ENCODE data around the gene DAPK3. TPM values are rescaled to one million over a fixed set of nuclear protein-coding genes. Genes with fewer than 3 reads are reported as not detected.
"Not testable (repeated sequence)": the region's sequence is repeated elsewhere in the genome, so short reads cannot be mapped to it uniquely, and the experiment has no call there.

Gene DAPK3
- total and polyA plus RNA-seq, 2 experiments from 2014 or later: 47.6 to 167 TPM

DNA sequence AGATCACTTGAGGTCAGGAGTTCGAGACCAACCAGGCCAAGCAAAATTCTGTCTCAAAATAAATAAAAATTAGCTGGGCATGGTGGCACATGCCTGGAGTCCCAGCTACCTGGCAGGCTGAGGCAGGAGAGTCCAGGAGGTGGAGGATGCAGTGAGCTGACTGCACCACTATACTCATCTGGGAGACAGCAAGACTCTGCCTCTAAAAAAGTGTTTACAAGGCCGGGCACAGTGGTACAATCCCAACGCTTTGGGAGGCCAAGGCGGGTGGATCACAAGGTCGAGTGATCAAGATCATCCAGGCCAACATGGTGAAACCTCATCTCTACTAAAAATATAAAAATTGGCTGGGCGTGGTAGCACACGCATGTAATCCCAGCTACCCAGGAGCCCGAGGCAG, 4.2 kb upstream of the DAPK3 start:
- in situ Hi-C loops (cut with MboI): no loop called here
- no peaks in the 10 kb centered on the region for H3K4me1 ChIP-seq (ENCODE audit: insufficient read depth)
- H3K36me3 ChIP-seq (ENCODE audit: low read depth): peaks cover 47% of the 10 kb centered on the region
- no peak for TF ChIP-seq EZH2phosphoT487 (IDR thresholded peaks at IDR 0.05; ENCODE audit: insufficient read depth, low read depth)
- TF ChIP-seq EZH2 (IDR thresholded peaks at IDR 0.05; ENCODE audit: insufficient read depth, poor library complexity, severe bottlenecking): no peak
- peaks cover 10% of the 10 kb centered on the region; the same call in 1 of the 2 replicates for H4K20me1 ChIP-seq (ENCODE audit: insufficient read depth)
- no peak overlapping the region for H2AFZ ChIP-seq
- peak overlapping the region; percentile 42 for H3K27ac ChIP-seq
- no peaks in the 10 kb centered on the region for H3K9me3 ChIP-seq (ENCODE audit: low read depth)
- H3K9me2 ChIP-seq (ENCODE audit: insufficient read depth): no peaks in the 10 kb centered on the region
- no peaks in the 10 kb centered on the region for H3K27me3 ChIP-seq (replicated peaks; ENCODE audit: insufficient read depth)
- peaks cover 59% of the 10 kb centered on the region for H3K79me2 ChIP-seq (ENCODE audit: insufficient read depth)
- peaks cover 61% of the 10 kb centered on the region for H3F3A ChIP-seq (ENCODE audit: insufficient read depth)
- H3K4me2 ChIP-seq (ENCODE audit: unreplicated experiment): no peak overlapping the region
- DNase-seq: no peak
- WGBS, 2 experiments (ENCODE audit: low coverage in 1 of 2, low lambda C conversion rate in 2 of 2, missing lambda C conversion rate in 2 of 2): 81% methylated on average over 8 of the region's 8 CpGs
- no peak overlapping the region for H3K4me3 ChIP-seq
- H3K9ac ChIP-seq: no peak overlapping the region

DNA sequence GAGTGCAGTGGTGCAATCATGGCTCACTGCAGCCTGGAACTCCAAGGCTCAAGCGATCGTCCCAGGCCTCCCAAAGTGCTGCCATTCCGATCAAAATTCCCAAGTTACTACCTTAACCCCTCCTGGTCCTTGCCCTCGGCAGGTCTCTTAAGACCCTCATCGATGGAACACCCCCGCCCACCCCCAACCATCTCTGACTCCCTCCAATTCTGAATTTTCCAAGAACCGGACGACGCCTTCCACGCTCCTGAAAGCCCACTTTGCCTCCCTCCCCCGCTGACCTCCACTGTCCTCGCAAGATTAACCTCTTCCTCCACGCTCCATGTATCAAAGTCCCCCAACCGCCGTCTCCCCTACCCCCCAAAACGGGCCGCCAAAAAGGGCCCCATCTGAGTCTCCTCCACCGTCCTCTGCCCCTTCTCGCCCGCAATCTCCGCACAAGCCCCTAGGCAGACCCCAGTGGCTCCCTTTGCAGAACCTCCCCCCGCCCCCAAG, 539 bp downstream of the DAPK3 start:
- peak; percentile 45 for DNase-seq
- peak overlapping the region; percentile 97 for H3K4me3 ChIP-seq
- peak overlapping the region; percentile 100 for H3K4me2 ChIP-seq (ENCODE audit: unreplicated experiment)
- peaks cover 21% of the 10 kb centered on the region for H3K36me3 ChIP-seq (ENCODE audit: low read depth)
- no peak for TF ChIP-seq EZH2 (IDR thresholded peaks at IDR 0.05; ENCODE audit: insufficient read depth, poor library complexity, severe bottlenecking)
- no peak for TF ChIP-seq EZH2phosphoT487 (IDR thresholded peaks at IDR 0.05; ENCODE audit: insufficient read depth, low read depth)
- H2AFZ ChIP-seq: no peak overlapping the region
- H3K4me1 ChIP-seq (ENCODE audit: insufficient read depth): peaks cover 23% of the 10 kb centered on the region
- H4K20me1 ChIP-seq (ENCODE audit: insufficient read depth): peaks cover 4% of the 10 kb centered on the region; the same call in 1 of the 2 replicates
- 1% methylated on average over 7 to 22 of the region's 22 CpGs for WGBS, 2 experiments (ENCODE audit: low coverage in 1 of 2, low lambda C conversion rate in 2 of 2, missing lambda C conversion rate in 2 of 2)
- H3K9ac ChIP-seq: peak overlapping the region; percentile 99
- H3K27me3 ChIP-seq (replicated peaks; ENCODE audit: insufficient read depth): no peaks in the 10 kb centered on the region
- peak overlapping the region; percentile 95 for H3K27ac ChIP-seq
- peaks cover 49% of the 10 kb centered on the region for H3F3A ChIP-seq (ENCODE audit: insufficient read depth)
- no peaks in the 10 kb centered on the region for H3K9me2 ChIP-seq (ENCODE audit: insufficient read depth)
- peaks cover 48% of the 10 kb centered on the region for H3K79me2 ChIP-seq (ENCODE audit: insufficient read depth)
- H3K9me3 ChIP-seq (ENCODE audit: low read depth): no peaks in the 10 kb centered on the region
- in situ Hi-C loops (cut with MboI): no loop called here

DNA sequence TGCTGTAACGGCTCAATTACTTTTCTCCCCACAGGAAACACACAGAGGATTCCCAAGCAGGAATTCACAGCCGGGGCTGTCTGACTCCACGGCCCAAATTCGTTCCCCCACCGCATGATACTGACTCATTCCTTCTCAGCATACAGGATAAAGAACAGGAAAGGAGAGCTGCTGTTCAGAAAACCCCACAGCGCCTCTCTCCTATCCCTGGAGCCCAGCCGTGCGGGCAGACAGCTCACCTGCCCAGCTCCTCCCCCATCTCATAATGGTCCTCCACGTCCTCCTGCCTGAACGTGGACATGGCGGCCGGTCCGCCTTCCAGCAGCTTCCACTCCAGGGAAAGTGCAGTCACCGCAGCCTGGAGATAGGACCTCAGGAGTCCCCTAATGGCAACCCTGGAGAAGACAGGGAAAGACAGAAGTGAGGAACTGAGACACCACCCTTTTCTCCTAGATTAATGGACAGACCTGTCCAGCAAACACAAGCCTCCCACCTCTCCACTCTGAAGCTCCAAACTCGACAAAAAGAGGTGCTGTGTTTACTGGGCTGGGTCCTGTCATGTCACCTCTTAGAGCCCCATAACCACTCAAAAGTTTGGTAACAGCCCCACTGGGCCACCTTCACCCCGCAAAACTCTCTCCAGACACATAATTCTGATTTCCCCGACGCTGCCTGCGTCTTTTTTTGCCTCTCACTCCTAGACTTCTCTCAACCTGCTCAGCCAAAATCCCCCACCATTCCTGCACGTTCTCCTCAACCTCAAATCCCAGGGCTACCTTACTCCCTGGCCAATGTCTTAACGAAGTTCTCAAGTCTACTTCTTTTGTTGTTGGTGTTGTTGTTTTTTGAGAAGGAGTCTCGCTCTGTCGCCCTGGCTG, 1.2 kb downstream of the DAPK3 start:
- peak; percentile 92 for DNase-seq
- no peaks in the 10 kb centered on the region for H3K9me2 ChIP-seq (ENCODE audit: insufficient read depth)
- TF ChIP-seq EZH2 (IDR thresholded peaks at IDR 0.05; ENCODE audit: insufficient read depth, poor library complexity, severe bottlenecking) (no peak), EZH2phosphoT487 (IDR thresholded peaks at IDR 0.05; ENCODE audit: insufficient read depth, low read depth) (no peak)
- no peaks in the 10 kb centered on the region; the same call in 1 of the 2 replicates for H4K20me1 ChIP-seq (ENCODE audit: insufficient read depth)
- no peaks in the 10 kb centered on the region for H3K27me3 ChIP-seq (replicated peaks; ENCODE audit: insufficient read depth)
- no peak overlapping the region for H2AFZ ChIP-seq
- peak overlapping the region; percentile 99 for H3K9ac ChIP-seq
- peaks cover 44% of the 10 kb centered on the region for H3F3A ChIP-seq (ENCODE audit: insufficient read depth)
- no peaks in the 10 kb centered on the region for H3K9me3 ChIP-seq (ENCODE audit: low read depth)
- 2 to 4% methylated on average over 23 of the region's 23 CpGs for WGBS, 2 experiments (ENCODE audit: low coverage in 1 of 2, low lambda C conversion rate in 2 of 2, missing lambda C conversion rate in 2 of 2)
- H3K27ac ChIP-seq: peak overlapping the region; percentile 95
- H3K4me3 ChIP-seq: peak overlapping the region; percentile 97
- peaks cover 50% of the 10 kb centered on the region for H3K79me2 ChIP-seq (ENCODE audit: insufficient read depth)
- peaks cover 16% of the 10 kb centered on the region; the same call in 1 of the 2 replicates for H3K36me3 ChIP-seq (ENCODE audit: low read depth)
- H3K4me1 ChIP-seq (ENCODE audit: insufficient read depth): peaks cover 23% of the 10 kb centered on the region
- H3K4me2 ChIP-seq (ENCODE audit: unreplicated experiment): peak overlapping the region; percentile 100
- in situ Hi-C loops (cut with MboI): no loop called here

- no peaks in the 10 kb centered on the region for H3K9me2 ChIP-seq (ENCODE audit: insufficient read depth)
- TF ChIP-seq EZH2phosphoT487 (IDR thresholded peaks at IDR 0.05; ENCODE audit: insufficient read depth, low read depth): no peak
- no peak for TF ChIP-seq EZH2 (IDR thresholded peaks at IDR 0.05; ENCODE audit: insufficient read depth, poor library complexity, severe bottlenecking)
- peak overlapping the region; percentile 95 for H3K27ac ChIP-seq
- H3K9me3 ChIP-seq (ENCODE audit: low read depth): no peaks in the 10 kb centered on the region
- no peaks in the 10 kb centered on the region for H3K27me3 ChIP-seq (replicated peaks; ENCODE audit: insufficient read depth)
- in situ Hi-C loops (cut with MboI): no loop called here
- peak overlapping the region; percentile 100 for H3K4me2 ChIP-seq (ENCODE audit: unreplicated experiment)
- peaks cover 44% of the 10 kb centered on the region for H3F3A ChIP-seq (ENCODE audit: insufficient read depth)
- peak overlapping the region; percentile 97 for H3K4me3 ChIP-seq
- H3K9ac ChIP-seq: peak overlapping the region; percentile 99
- no peak overlapping the region for H2AFZ ChIP-seq
- 2% methylated on average over 9 of the region's 9 CpGs for WGBS, 2 experiments (ENCODE audit: low coverage in 1 of 2, low lambda C conversion rate in 2 of 2, missing lambda C conversion rate in 2 of 2)
- peaks cover 58% of the 10 kb centered on the region for H3K79me2 ChIP-seq (ENCODE audit: insufficient read depth)
- H4K20me1 ChIP-seq (ENCODE audit: insufficient read depth): no peaks in the 10 kb centered on the region; the same call in 1 of the 2 replicates
- DNase-seq: peak; percentile 98
- H3K36me3 ChIP-seq (ENCODE audit: low read depth): peaks cover 16% of the 10 kb centered on the region; the same call in 1 of the 2 replicates
- peaks cover 23% of the 10 kb centered on the region for H3K4me1 ChIP-seq (ENCODE audit: insufficient read depth)
Measured at GRCh38 chr19:3968556-3969434, 2.1 kb downstream of the DAPK3 start.

DNA sequence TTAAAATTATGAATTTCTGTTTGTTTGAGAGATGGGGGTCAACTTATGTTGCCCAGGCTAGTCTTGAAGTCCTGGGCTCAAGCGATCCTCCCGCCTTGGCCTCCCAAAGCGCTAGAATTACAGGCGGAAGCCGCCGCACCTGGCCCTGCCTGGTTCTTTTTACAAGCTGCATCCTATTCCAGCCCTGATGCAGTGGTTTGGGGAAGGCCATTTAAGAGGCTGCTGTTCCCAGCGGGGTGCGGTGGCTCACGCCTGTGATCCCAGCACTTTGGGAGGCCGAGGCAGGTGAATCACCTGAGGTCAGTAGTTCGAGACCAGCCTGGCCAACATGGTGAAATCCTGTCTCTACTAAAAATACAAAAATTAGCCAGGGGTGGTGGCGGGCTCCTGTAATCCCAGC, 2.9 kb downstream of the DAPK3 start:
- H3K27me3 ChIP-seq (replicated peaks; ENCODE audit: insufficient read depth); H3K9me3 ChIP-seq (ENCODE audit: low read depth); DNase-seq; in situ Hi-C loops (cut with MboI); H3K9me2 ChIP-seq (ENCODE audit: insufficient read depth); H2AFZ ChIP-seq; H4K20me1 ChIP-seq (ENCODE audit: insufficient read depth): not testable (repeated sequence)
- peaks cover 23% of the 10 kb centered on the region for H3K4me1 ChIP-seq (ENCODE audit: insufficient read depth)
- H3K79me2 ChIP-seq (ENCODE audit: insufficient read depth): peaks cover 66% of the 10 kb centered on the region
- H3K9ac ChIP-seq: peak overlapping the region; percentile 57
- peak overlapping the region; percentile 95 for H3K27ac ChIP-seq
- WGBS, 2 experiments (ENCODE audit: low coverage in 1 of 2, low lambda C conversion rate in 2 of 2, missing lambda C conversion rate in 2 of 2): 74 to 76% methylated on average over 12 of the region's 12 CpGs
- H3K36me3 ChIP-seq (ENCODE audit: low read depth): peaks cover 16% of the 10 kb centered on the region; the same call in 1 of the 2 replicates
- peak overlapping the region; percentile 46 for H3K4me2 ChIP-seq (ENCODE audit: unreplicated experiment)
- peaks cover 44% of the 10 kb centered on the region for H3F3A ChIP-seq (ENCODE audit: insufficient read depth)
- peak overlapping the region; percentile 45 for H3K4me3 ChIP-seq
